Measurements from ENCODE around the gene PTGER4.

DNA sequence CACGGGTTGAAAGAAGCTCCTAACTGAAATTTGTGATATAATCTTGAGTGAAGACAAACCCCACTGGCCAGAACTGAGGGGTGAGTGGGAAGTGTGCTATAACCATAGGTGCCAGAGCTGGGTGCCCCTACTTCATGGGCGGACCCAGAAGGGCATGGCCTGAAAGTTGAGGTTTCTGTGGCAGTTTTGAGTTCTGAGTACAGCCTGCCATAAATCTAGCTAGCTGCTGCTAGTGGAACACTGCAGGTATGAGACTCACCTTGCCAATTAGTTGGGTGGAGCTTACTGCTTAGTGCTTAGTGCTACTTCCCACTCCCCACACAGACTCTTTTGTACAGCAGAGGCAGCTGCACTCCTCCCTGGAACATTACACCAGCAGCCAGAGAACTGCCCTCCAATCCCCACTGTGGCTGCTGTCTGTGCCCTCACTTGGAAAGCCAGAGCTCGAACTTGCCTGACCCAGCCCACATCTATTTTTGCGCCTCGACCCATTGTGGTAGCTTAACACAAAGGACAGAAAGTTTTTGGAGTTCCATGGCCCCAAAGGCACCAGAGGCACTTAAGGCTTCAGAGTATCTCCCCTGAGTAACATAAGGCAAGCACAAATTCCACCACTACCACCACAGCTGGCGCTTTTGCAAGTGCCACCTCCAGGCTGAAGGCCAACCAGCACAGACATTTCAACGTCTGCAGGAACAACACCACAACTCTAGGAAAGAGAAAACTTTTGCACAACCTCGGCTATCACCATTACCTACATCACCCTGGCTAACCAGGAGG, 27.1 kb upstream of the PTGER4 start:
- no peak for TF ChIP-seq CTCF (conservative IDR thresholded peaks at IDR 0.05; ENCODE audit: low read length)
- TF ChIP-seq EZH2phosphoT487 (IDR thresholded peaks at IDR 0.05; ENCODE audit: borderline replicate concordance) = no peak

All from Loucy (cell line).